Mammary microvascular endothelial cell (primary cell): ENCODE results near the gene UBAP1. TPM values are rescaled to one million over a fixed set of nuclear protein-coding genes. Genes with fewer than 3 reads are reported as not detected.

Experiments
- total RNA-seq: library from RNA; depleted of rRNA; stranded (reverse); fragments of >200 nt; gene quantifications from 2 replicates; pipeline ENCODE4 v1.2.3, GENCODE V29; 2015

Gene UBAP1
- 26.1 and 28.5 TPM in 2 replicates for total RNA-seq

GRCh38 chr9:34178436-34179212 lies at the start of gene UBAP1:
TSS of gene UBAP1 (plus strand) at chr9:34179043. CDS start at chr9:34220915, 41,872 bp downstream.

Other genes starting within 250 kb of the UBAP1 start
- gene UBAP2, start 130.2 kb upstream of the UBAP1 start, total RNA-seq = 17.7 and 25.8 TPM in 2 replicates
- gene DCAF12, start 52.3 kb upstream of the UBAP1 start, total RNA-seq = 22.7 and 24.1 TPM in 2 replicates
- 2.8 and 3.1 TPM in 2 replicates for gene KIF24, start 150.2 kb downstream of the UBAP1 start, total RNA-seq
- 43.4 and 48.1 TPM in 2 replicates for gene NUDT2, start 150.5 kb downstream of the UBAP1 start, total RNA-seq
- gene MYORG, start 197.9 kb downstream of the UBAP1 start, total RNA-seq = 6.1 and 7.4 TPM in 2 replicates